ENCODE data around the gene KCNJ15. TPM values are rescaled to one million over a fixed set of nuclear protein-coding genes. Genes with fewer than 3 reads are reported as not detected.
"Not testable (repeated sequence)": the region's sequence is repeated elsewhere in the genome, so short reads cannot be mapped to it uniquely, and the experiment has no call there.

The KCNJ15 gene
- total RNA-seq, 1 donor from 2014 or later, result 0.97 TPM

DNA sequence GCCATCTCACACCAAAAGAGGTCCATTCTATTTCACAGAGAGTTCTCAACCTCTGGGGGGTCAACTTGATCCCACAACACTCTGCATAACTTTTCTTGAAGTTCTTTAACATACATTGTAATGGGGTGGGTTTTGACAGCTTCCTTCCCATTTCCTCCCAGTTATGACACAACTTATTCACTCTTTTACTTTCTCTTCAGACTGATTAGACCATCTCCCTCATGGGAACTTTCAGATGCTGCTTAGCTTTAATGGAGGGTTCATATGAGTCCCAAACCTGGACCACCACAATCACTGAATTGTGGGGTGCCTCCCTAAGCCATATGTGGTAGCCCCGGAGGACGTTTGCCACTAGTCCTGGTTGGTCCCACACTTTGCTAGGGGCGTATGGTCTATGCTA is 28.3 kb upstream of the KCNJ15 start:
- no peak for DNase-seq (ENCODE audit: low spot score)
- TF ChIP-seq, protein P1, sequence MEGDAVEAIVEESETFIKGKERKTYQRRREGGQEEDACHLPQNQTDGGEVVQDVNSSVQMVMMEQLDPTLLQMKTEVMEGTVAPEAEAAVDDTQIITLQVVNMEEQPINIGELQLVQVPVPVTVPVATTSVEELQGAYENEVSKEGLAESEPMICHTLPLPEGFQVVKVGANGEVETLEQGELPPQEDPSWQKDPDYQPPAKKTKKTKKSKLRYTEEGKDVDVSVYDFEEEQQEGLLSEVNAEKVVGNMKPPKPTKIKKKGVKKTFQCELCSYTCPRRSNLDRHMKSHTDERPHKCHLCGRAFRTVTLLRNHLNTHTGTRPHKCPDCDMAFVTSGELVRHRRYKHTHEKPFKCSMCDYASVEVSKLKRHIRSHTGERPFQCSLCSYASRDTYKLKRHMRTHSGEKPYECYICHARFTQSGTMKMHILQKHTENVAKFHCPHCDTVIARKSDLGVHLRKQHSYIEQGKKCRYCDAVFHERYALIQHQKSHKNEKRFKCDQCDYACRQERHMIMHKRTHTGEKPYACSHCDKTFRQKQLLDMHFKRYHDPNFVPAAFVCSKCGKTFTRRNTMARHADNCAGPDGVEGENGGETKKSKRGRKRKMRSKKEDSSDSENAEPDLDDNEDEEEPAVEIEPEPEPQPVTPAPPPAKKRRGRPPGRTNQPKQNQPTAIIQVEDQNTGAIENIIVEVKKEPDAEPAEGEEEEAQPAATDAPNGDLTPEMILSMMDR (IDR thresholded peaks at IDR 0.05; ENCODE audit: unreplicated experiment), result no peak
- Mint-ChIP-seq H3K4me3 (ENCODE audit: unreplicated experiment) (no peak overlapping the region), H3K9me3 (ENCODE audit: unreplicated experiment) (peaks cover 30% of the 10 kb centered on the region), H3K4me1 (ENCODE audit: unreplicated experiment) (no peaks in the 10 kb centered on the region), H3K27ac (ENCODE audit: unreplicated experiment) (no peak overlapping the region), H3K27me3 (ENCODE audit: unreplicated experiment) (peaks cover 4% of the 10 kb centered on the region), H3K36me3 (ENCODE audit: low read depth, unreplicated experiment) (peaks cover 15% of the 10 kb centered on the region)

DNA sequence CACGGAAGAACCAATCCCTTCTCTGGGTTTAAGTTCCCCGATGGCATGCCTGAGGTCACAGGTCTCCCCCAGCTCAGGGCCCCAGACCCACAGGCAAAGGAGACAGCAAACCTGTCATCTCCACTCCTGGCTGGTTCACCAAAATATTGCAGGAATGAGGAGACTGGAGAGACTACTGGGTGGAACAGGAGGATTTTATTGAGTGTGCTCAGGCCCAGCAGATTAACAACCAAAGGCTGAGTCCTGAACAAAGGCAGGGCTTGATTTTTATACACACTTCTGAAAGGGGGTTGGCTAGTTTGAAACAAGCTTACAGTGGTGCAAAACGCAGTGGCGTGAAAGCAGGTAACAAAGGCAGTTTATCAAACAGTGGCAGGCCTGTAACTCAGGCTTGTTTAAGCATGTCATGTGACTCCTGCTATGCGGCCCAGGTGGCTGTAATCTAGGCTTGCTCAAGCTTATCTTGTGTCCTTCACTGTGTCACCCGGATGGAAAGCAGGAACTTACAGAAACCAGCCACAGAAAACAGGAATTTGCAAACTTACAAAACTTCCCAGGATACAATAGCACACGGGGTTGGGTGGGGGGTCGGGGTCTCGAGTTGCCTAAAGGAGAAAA is 27.4 kb upstream of the KCNJ15 start:
- Mint-ChIP-seq H3K36me3 (ENCODE audit: low read depth, unreplicated experiment) (peaks cover 11% of the 10 kb centered on the region), H3K9me3 (ENCODE audit: unreplicated experiment) (peaks cover 25% of the 10 kb centered on the region), H3K4me1 (ENCODE audit: unreplicated experiment) (no peaks in the 10 kb centered on the region), H3K4me3 (ENCODE audit: unreplicated experiment) (no peak overlapping the region), H3K27me3 (ENCODE audit: unreplicated experiment) (peaks cover 4% of the 10 kb centered on the region), H3K27ac (ENCODE audit: unreplicated experiment) (no peak overlapping the region)
- TF ChIP-seq, protein P1 (IDR thresholded peaks at IDR 0.05; ENCODE audit: unreplicated experiment), result no peak
- no peak for DNase-seq (ENCODE audit: low spot score)

DNA sequence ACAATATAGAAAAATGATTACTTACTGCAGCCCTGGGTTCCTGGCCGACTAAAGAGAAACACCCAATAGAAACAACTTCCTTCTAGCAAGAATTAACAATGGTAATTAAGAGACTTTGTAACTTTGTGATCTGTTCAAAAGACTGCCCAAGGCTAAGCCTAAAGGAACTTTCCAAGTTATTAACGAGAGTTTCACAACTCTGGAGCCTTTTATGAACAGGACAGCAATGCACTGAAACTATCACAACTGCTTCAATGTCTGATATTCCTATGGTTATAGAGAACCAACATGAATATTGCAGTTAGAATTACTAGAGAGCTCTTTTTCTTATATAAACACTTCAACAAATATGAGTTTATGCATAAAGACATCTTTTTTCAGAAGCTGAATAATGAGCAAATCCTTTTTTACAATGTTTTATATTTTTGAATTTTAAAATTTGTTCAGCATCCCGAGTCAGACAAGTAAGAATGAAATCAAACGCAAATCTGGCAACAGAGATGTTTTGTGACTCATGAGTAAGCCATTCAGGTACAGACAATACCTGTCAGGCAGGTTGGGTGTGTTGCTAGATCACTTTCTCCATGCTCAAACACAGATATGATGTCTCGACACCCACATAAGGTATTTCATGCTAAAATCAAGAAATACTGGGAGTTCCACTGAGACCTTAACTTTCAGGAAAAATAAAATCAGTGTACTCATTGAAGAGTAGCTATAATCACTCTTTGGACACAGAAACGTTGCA is 22.2 kb upstream of the KCNJ15 start:
- H3K27ac Mint-ChIP-seq (ENCODE audit: unreplicated experiment), result no peak overlapping the region
- TF ChIP-seq, protein P1 (IDR thresholded peaks at IDR 0.05; ENCODE audit: unreplicated experiment), result no peak

DNA sequence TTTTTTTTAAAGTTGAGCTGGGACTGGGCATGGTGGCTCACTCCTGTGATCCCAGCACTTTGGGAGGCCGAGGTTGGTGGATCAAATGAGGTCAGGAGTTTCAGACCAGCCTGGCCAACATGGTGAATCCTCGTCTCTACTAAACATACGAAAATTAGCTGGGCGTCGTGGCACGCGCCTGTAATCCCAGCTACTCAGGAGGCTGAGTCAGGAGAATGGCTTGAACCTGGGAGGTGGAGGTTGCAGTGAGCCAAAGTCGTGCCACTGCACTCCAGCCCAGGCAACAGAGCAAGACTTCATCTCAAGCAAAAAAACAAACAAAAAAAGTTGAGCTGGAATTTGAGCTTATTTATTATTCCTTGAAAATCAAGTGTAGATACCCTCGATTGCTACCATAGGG is 21.5 kb upstream of the KCNJ15 start:
- not testable (repeated sequence) for H3K4me3 Mint-ChIP-seq (ENCODE audit: unreplicated experiment); H3K9me3 Mint-ChIP-seq (ENCODE audit: unreplicated experiment); DNase-seq (ENCODE audit: low spot score); H3K36me3 Mint-ChIP-seq (ENCODE audit: low read depth, unreplicated experiment); H3K4me1 Mint-ChIP-seq (ENCODE audit: unreplicated experiment); H3K27ac Mint-ChIP-seq (ENCODE audit: unreplicated experiment); H3K27me3 Mint-ChIP-seq (ENCODE audit: unreplicated experiment)

More for the DNA sequence above, 22.2 kb upstream of the KCNJ15 start:
- no peak overlapping the region for H3K4me3 Mint-ChIP-seq (ENCODE audit: unreplicated experiment)
- no peaks in the 10 kb centered on the region for H3K27me3 Mint-ChIP-seq (ENCODE audit: unreplicated experiment)
- peaks cover 4% of the 10 kb centered on the region for H3K36me3 Mint-ChIP-seq (ENCODE audit: low read depth, unreplicated experiment)
- no peak for DNase-seq (ENCODE audit: low spot score)
- peaks cover 2% of the 10 kb centered on the region for H3K9me3 Mint-ChIP-seq (ENCODE audit: unreplicated experiment)
- peaks cover 7% of the 10 kb centered on the region for H3K4me1 Mint-ChIP-seq (ENCODE audit: unreplicated experiment)

DNA sequence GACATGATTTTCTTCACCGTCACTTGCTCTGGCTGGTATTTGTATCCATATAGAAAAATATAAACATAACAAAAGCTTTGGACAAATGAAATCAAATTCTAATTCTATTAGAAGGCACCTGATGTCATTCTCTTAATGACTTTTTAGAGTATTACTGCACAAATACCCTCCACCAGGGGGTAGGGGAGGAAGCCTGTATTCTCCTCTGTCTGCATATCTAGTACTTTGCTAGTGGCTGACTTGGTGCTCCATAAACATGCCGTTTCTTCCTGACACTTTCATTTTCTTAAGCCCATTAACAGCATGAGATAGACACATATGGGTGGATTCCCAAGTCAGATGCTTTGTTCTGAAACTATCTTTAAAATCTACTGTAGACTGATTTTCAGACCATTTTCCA is 20.6 kb upstream of the KCNJ15 start:
- no peak overlapping the region for H3K27ac Mint-ChIP-seq (ENCODE audit: unreplicated experiment)
- H3K4me3 Mint-ChIP-seq (ENCODE audit: unreplicated experiment), result no peak overlapping the region
- no peaks in the 10 kb centered on the region for H3K9me3 Mint-ChIP-seq (ENCODE audit: unreplicated experiment)
- TF ChIP-seq, protein P1 (IDR thresholded peaks at IDR 0.05; ENCODE audit: unreplicated experiment), result no peak
- DNase-seq (ENCODE audit: low spot score), result no peak
- H3K27me3 Mint-ChIP-seq (ENCODE audit: unreplicated experiment), result no peaks in the 10 kb centered on the region
- H3K4me1 Mint-ChIP-seq (ENCODE audit: unreplicated experiment), result peaks cover 7% of the 10 kb centered on the region
- no peaks in the 10 kb centered on the region for H3K36me3 Mint-ChIP-seq (ENCODE audit: low read depth, unreplicated experiment)

All from endothelial cell (in vitro differentiated cells).